PC-3 (cell line): ENCODE data around the gene KCNIP2.

ENCODE experiments used
- EZH2 ChIP-seq: fragments of 300-600 bp; sonication (generic); IDR thresholded peaks from one replicate; pipeline ENCODE4 v1.6.1; 2017; ENCODE audit warnings: antibody characterized with exemption, mild to moderate bottlenecking, low read length; ENCODE audit not compliant: unreplicated experiment
- TF ChIP-seq, protein P1 (sequence below): fragments of 300-600 bp; sonication (generic); conservative IDR thresholded peaks from 2 replicates; pipeline ENCODE4 v1.5.1; 2017; ENCODE audit warnings: antibody characterized with exemption, low read depth, mild to moderate bottlenecking, low read length

DNA sequence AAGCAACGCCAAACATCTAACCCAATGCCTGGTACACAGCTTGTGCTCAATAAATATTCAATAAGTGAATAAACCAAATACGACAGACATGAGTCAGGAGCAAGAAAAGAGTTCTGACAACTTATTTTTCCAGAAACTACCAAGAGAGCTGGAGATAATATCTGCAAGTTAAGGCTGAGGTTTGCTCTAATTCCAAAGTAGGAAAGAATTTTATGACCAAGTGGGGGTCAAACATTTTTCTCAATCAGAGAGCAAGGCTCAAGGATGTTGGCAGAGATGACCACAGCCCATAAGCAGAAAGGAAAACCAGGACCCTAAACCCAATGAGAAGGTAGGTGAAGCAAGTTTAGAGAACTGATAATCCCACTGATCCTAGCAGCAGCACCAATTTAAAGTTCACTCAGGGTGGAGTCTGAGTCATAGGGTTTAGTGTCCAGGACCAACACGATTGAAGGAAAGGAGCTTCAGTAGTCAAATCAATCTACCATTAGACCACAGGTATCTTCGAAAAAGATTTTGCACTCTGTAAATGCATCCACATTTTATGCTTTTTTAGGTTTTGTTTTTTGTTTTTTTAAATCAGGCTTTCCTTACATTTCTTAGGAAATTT is 49.3 kb upstream of the KCNIP2 start:
- TF ChIP-seq, protein P1, sequence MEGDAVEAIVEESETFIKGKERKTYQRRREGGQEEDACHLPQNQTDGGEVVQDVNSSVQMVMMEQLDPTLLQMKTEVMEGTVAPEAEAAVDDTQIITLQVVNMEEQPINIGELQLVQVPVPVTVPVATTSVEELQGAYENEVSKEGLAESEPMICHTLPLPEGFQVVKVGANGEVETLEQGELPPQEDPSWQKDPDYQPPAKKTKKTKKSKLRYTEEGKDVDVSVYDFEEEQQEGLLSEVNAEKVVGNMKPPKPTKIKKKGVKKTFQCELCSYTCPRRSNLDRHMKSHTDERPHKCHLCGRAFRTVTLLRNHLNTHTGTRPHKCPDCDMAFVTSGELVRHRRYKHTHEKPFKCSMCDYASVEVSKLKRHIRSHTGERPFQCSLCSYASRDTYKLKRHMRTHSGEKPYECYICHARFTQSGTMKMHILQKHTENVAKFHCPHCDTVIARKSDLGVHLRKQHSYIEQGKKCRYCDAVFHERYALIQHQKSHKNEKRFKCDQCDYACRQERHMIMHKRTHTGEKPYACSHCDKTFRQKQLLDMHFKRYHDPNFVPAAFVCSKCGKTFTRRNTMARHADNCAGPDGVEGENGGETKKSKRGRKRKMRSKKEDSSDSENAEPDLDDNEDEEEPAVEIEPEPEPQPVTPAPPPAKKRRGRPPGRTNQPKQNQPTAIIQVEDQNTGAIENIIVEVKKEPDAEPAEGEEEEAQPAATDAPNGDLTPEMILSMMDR, result no peak
- TF ChIP-seq EZH2, result no peak
